ENCODE data around the gene ARSD. TPM values are rescaled to one million over a fixed set of nuclear protein-coding genes. Genes with fewer than 3 reads are reported as not detected.
"Not testable (repeated sequence)": the region's sequence is repeated elsewhere in the genome, so short reads cannot be mapped to it uniquely, and the experiment has no call there.

ARSD gene
- total RNA-seq, 1 experiment from 2014 or later, result 10.3 TPM

DNA sequence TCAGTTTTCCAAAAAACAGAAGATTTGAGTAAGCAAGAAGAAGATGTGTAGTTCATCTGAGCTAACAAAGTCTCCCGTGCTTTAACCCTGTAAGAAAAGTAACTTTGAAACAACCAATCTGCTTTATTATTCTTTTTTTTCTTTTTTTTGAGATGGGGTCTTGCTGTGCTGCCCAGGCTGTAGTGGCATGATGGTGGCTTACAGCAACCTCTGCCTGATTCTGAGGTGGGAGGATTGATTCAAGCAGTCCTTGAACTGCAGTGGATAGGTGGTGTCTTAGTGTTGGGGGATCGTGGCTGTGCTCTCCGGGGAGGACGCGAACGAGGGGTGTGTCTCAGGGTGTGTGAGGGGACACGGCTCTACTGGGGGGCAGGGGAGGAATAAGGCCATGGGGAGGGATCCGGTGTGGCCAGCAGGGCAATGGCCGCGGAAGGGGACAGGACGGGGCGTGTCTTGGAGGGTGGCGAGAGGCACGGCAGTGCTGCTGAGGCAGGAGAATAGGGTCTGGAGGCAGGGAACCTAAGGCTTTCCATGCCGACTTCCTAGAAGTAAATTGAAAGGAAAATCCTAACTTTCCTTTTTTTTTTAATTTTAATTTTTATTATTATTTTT is 2.4 kb downstream of the ARSD start:
- no peak overlapping the region for H3K4me2 ChIP-seq (ENCODE audit: insufficient read depth, insufficient read length, low read length)
- H3K79me1 ChIP-seq (ENCODE audit: insufficient read depth, low read depth, low read length, poor library complexity, severe bottlenecking), result no peaks in the 10 kb centered on the region
- no peak overlapping the region for H2BK120ac ChIP-seq (ENCODE audit: low read depth, low read length, poor library complexity, severe bottlenecking)
- no peak overlapping the region for H2AK5ac ChIP-seq (ENCODE audit: insufficient read length, low read length)
- TF ChIP-seq, protein P1, sequence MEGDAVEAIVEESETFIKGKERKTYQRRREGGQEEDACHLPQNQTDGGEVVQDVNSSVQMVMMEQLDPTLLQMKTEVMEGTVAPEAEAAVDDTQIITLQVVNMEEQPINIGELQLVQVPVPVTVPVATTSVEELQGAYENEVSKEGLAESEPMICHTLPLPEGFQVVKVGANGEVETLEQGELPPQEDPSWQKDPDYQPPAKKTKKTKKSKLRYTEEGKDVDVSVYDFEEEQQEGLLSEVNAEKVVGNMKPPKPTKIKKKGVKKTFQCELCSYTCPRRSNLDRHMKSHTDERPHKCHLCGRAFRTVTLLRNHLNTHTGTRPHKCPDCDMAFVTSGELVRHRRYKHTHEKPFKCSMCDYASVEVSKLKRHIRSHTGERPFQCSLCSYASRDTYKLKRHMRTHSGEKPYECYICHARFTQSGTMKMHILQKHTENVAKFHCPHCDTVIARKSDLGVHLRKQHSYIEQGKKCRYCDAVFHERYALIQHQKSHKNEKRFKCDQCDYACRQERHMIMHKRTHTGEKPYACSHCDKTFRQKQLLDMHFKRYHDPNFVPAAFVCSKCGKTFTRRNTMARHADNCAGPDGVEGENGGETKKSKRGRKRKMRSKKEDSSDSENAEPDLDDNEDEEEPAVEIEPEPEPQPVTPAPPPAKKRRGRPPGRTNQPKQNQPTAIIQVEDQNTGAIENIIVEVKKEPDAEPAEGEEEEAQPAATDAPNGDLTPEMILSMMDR (conservative IDR thresholded peaks at IDR 0.05), result no peak
- no peak overlapping the region for H4K91ac ChIP-seq (ENCODE audit: insufficient read length, low read depth, low read length)
- 0 out of 2 replicates have a peak overlapping the region, but pooled peaks have one; percentile 53 for H2BK15ac ChIP-seq (ENCODE audit: low read depth, low read length)
- H4K5ac ChIP-seq (ENCODE audit: insufficient read length, low read depth, low read length), result no peak overlapping the region
- Mint-ChIP-seq H3K9me3 (peaks cover 0 to 3% of the 10 kb centered on the region in 2 experiments; a peak in 2 of 5 replicates), H3K36me3 (ENCODE audit: insufficient read depth in 1 of 3, low read depth in 3 of 3) (peaks cover 3 to 22% (median 8%) of the 10 kb centered on the region in 3 experiments), H3K27ac (peak overlapping the region in 2 of 3 experiments; percentile 29 to 73; a peak in 2 of 7 replicates), H3K4me1 (peaks cover 37 to 48% of the 10 kb centered on the region in 2 experiments), H3K27me3 (ENCODE audit: low read depth) (peaks cover 2% of the 10 kb centered on the region), H3K4me3 (peak overlapping the region in 1 of 2 experiments; percentile 56; a peak in 1 of 5 replicates)
- H3K18ac ChIP-seq (ENCODE audit: insufficient read length, low read depth, low read length), result no peak overlapping the region
- H3K14ac ChIP-seq (ENCODE audit: insufficient read depth, low read length), result no peak overlapping the region
- no peak overlapping the region for H2BK20ac ChIP-seq (ENCODE audit: low read depth, low read length, poor library complexity, severe bottlenecking)
- H3K56ac ChIP-seq (ENCODE audit: insufficient read length, low read depth, low read length), result no peak overlapping the region
- H3K27me3 ChIP-seq (ENCODE audit: insufficient read depth, low read length), result no peaks in the 10 kb centered on the region
- DNase-seq, result no peak
- no peak overlapping the region for H3K9ac ChIP-seq (ENCODE audit: extremely low read depth, insufficient read length, low read length)
- no peak overlapping the region for H3T11ph ChIP-seq (ENCODE audit: low read length)
- H2AFZ ChIP-seq (ENCODE audit: low read length), result no peak overlapping the region
- no peaks in the 10 kb centered on the region for H3K79me2 ChIP-seq (ENCODE audit: insufficient read depth, low read length)
- peak overlapping the region; percentile 19 for H2BK12ac ChIP-seq (ENCODE audit: insufficient read length, low read depth, low read length)
- no peaks in the 10 kb centered on the region for H3K9me3 ChIP-seq (ENCODE audit: control insufficient read depth, low read depth, low read length)
- WGBS (ENCODE audit: extremely low coverage, insufficient read length, low lambda C conversion rate), result no CpG with 5 or more reads among the region's 15 CpGs
- H2BK5ac ChIP-seq (ENCODE audit: insufficient read length, low read length), result no peak overlapping the region
- H4K20me1 ChIP-seq (ENCODE audit: control insufficient read depth, insufficient read depth, insufficient read length), result no peaks in the 10 kb centered on the region
- H3K27ac ChIP-seq (ENCODE audit: insufficient read length, low read depth, low read length), result no peak overlapping the region
- H3K4me1 ChIP-seq (ENCODE audit: insufficient read depth, low read length), result peaks cover 7% of the 10 kb centered on the region; the same call in 1 of the 2 replicates
- no peak overlapping the region for H4K8ac ChIP-seq (replicated peaks; ENCODE audit: insufficient read length, low read depth, low read length)
- peaks cover 6% of the 10 kb centered on the region for H3K23me2 ChIP-seq (ENCODE audit: insufficient read length, low read depth, low read length, poor library complexity, severe bottlenecking)
- no peak overlapping the region for H3K23ac ChIP-seq (ENCODE audit: insufficient read length, low read depth, low read length)
- no peak overlapping the region for H3K4ac ChIP-seq (ENCODE audit: low read depth, low read length)

DNA sequence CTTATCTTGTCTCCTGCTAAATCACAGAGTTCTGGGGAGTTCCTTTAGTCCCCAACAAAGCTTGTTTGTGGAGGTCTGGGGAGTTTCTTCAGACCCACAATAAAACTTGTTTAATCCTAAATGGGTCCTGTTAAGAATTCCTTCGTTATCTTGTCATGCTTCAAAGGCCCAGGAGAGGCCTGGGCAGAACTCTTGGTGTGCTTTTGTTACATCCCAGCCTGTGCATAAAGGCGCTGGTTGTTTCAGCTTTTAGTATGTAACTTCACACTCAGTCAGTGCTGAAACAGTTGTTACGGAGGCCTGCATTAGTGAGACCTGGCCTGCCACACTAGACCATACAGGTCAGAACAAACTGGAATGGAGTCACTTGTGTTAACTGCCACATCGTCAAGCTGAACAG is 2.9 kb downstream of the ARSD start:
- not testable (repeated sequence) for H3K27me3 ChIP-seq (ENCODE audit: insufficient read depth, low read length); H2BK15ac ChIP-seq (ENCODE audit: low read depth, low read length); H3K56ac ChIP-seq (ENCODE audit: insufficient read length, low read depth, low read length); H3K9me3 ChIP-seq (ENCODE audit: control insufficient read depth, low read depth, low read length); H3K4me3 Mint-ChIP-seq; H4K91ac ChIP-seq (ENCODE audit: insufficient read length, low read depth, low read length); H2BK12ac ChIP-seq (ENCODE audit: insufficient read length, low read depth, low read length); H2BK20ac ChIP-seq (ENCODE audit: low read depth, low read length, poor library complexity, severe bottlenecking); H3K23ac ChIP-seq (ENCODE audit: insufficient read length, low read depth, low read length); H3K9me3 Mint-ChIP-seq; H3K27ac ChIP-seq (ENCODE audit: insufficient read length, low read depth, low read length); H4K8ac ChIP-seq (replicated peaks; ENCODE audit: insufficient read length, low read depth, low read length); H3K14ac ChIP-seq (ENCODE audit: insufficient read depth, low read length); H3T11ph ChIP-seq (ENCODE audit: low read length); H4K20me1 ChIP-seq (ENCODE audit: control insufficient read depth, insufficient read depth, insufficient read length); H3K18ac ChIP-seq (ENCODE audit: insufficient read length, low read depth, low read length); H3K79me1 ChIP-seq (ENCODE audit: insufficient read depth, low read depth, low read length, poor library complexity, severe bottlenecking); H3K4me2 ChIP-seq (ENCODE audit: insufficient read depth, insufficient read length, low read length); DNase-seq; H2BK120ac ChIP-seq (ENCODE audit: low read depth, low read length, poor library complexity, severe bottlenecking); H2AK5ac ChIP-seq (ENCODE audit: insufficient read length, low read length); H3K23me2 ChIP-seq (ENCODE audit: insufficient read length, low read depth, low read length, poor library complexity, severe bottlenecking); H3K4ac ChIP-seq (ENCODE audit: low read depth, low read length); H3K79me2 ChIP-seq (ENCODE audit: insufficient read depth, low read length); H3K27me3 Mint-ChIP-seq (ENCODE audit: low read depth); H3K4me1 ChIP-seq (ENCODE audit: insufficient read depth, low read length); H2BK5ac ChIP-seq (ENCODE audit: insufficient read length, low read length); H2AFZ ChIP-seq (ENCODE audit: low read length); H3K9ac ChIP-seq (ENCODE audit: extremely low read depth, insufficient read length, low read length); H4K5ac ChIP-seq (ENCODE audit: insufficient read length, low read depth, low read length)
- peaks cover 3 to 24% (median 8%) of the 10 kb centered on the region in 3 experiments for H3K36me3 Mint-ChIP-seq (ENCODE audit: insufficient read depth in 1 of 3, low read depth in 3 of 3)
- H3K4me1 Mint-ChIP-seq, result peaks cover 32 to 43% of the 10 kb centered on the region in 2 experiments
- WGBS (ENCODE audit: extremely low coverage, insufficient read length, low lambda C conversion rate), result no CpG with 5 or more reads among the region's 4 CpGs
- peak overlapping the region; percentile 29 to 73 (median 29); a peak in 3 of 7 replicates for H3K27ac Mint-ChIP-seq
